SU-DHL-6 (cell line): ENCODE results near the gene TTC9B.

Experiments used
- CTCF ChIP-seq: fragments of 200-600 bp; sonication (generic); IDR thresholded peaks from one replicate; pipeline ENCODE4 v1.5.1; 2017; ENCODE audit warnings: antibody characterized with exemption, mild to moderate bottlenecking, low read length, moderate library complexity; ENCODE audit not compliant: insufficient read depth, poor library complexity, severe bottlenecking
- EZH2phosphoT487 ChIP-seq: fragments of 200-600 bp; sonication (generic), shearing (Covaris generic); conservative IDR thresholded peaks from 2 replicates; pipeline ENCODE4 v1.6.1; 2018; ENCODE audit warnings: mild to moderate bottlenecking, antibody characterized with exemption, low read length, moderate library complexity, mixed read lengths

DNA sequence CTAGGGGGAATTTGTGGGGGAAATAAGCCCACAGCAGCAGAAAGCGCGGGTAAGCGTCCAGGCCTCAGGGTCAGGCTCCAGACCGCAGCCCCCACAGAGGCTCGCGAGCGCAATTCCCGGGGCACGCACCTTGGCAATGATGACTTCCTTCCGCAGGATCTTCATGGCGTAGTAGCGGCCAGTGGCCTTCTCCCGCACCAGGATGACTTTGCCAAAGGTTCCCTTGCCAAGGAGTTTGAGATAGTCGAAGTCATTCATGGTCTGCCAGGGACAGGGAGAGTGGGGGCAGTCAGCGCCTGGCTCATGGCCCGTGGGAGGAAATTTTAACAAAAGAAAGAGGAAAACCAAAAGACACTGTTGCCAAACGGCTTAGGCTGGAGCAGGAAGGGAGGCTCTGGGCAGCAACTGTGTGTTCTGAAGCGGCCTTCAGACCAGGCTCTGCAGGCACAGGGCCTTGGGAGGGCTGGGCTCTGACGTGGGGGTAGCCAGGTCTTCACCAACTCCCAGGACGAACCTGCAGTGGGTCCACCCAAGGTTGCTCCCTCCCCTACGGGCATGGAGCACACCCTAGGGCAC, 23.7 kb upstream of the TTC9B start:
- TF ChIP-seq CTCF (no peak), EZH2phosphoT487 (no peak)
